Islet precursor cell (in vitro differentiated cells): ENCODE results near the gene UBE4A.

Experiments
- DNase-seq: peaks from one replicate; pipeline ENCODE4 v3.0.0-alpha.2; 2018

The UBE4A gene

GRCh38 chr11:118341815-118342489 lies 17.4 kb upstream of the UBE4A start:
- DNase-seq = no peak

- no peak for DNase-seq
Observed at GRCh38 chr11:118342503-118343161, 16.8 kb upstream of the UBE4A start, which contains the start of gene CD3D. Gene CD3D, minus strand, starts transcription at chr11:118342705. Its CDS starts 98 bp downstream, at chr11:118342607.

- no peak for DNase-seq
Observed at GRCh38 chr11:118343248-118343647, 16.2 kb upstream of the UBE4A start.

GRCh38 chr11:118343981-118344515 lies 15.4 kb upstream of the UBE4A start, which contains the start of gene CD3G:
Gene CD3G, plus strand, starts transcription at chr11:118344344. Its CDS starts 80 bp downstream, at chr11:118344424.
- no peak for DNase-seq

GRCh38 chr11:118349475-118349874 lies 9.9 kb upstream of the UBE4A start:
- no peak for DNase-seq

- DNase-seq = no peak
Observed at GRCh38 chr11:118353084-118353710, 6.2 kb upstream of the UBE4A start.

GRCh38 chr11:118358071-118358470 lies 1.3 kb upstream of the UBE4A start:
- DNase-seq = no peak

GRCh38 chr11:118364956-118365615 lies 5.7 kb downstream of the UBE4A start:
- DNase-seq = no peak

GRCh38 chr11:118366287-118366686 lies 6.9 kb downstream of the UBE4A start:
- no peak for DNase-seq

- no peak for DNase-seq
Observed at GRCh38 chr11:118370774-118371173, 11.4 kb downstream of the UBE4A start.

- no peak for DNase-seq
Observed at GRCh38 chr11:118373263-118373662, 13.9 kb downstream of the UBE4A start.

GRCh38 chr11:118373871-118374270 lies 14.5 kb downstream of the UBE4A start:
- no peak for DNase-seq

- DNase-seq = no peak
Observed at GRCh38 chr11:118374729-118375128, 15.3 kb downstream of the UBE4A start.

GRCh38 chr11:118375978-118376377 lies 16.6 kb downstream of the UBE4A start:
- no peak for DNase-seq

GRCh38 chr11:118379497-118379896 lies 20.1 kb downstream of the UBE4A start:
- no peak for DNase-seq

- DNase-seq = peak; percentile 56
Observed at GRCh38 chr11:118380571-118380970, 21.2 kb downstream of the UBE4A start.

GRCh38 chr11:118382954-118383353 lies 23.6 kb downstream of the UBE4A start:
- no peak for DNase-seq

- no peak for DNase-seq
Observed at GRCh38 chr11:118383657-118384056, 24.3 kb downstream of the UBE4A start.

- no peak for DNase-seq
Observed at GRCh38 chr11:118396097-118396501, 36.7 kb downstream of the UBE4A start.

GRCh38 chr11:118397448-118397847 lies 38.0 kb downstream of the UBE4A start:
- no peak for DNase-seq

GRCh38 chr11:118398791-118399559 lies 39.6 kb downstream of the UBE4A start:
- DNase-seq = no peak

GRCh38 chr11:118401151-118401879 lies 41.9 kb downstream of the UBE4A start, which contains the start of gene ATP5MG:
Gene ATP5MG, plus strand, starts transcription at chr11:118401606. Its CDS starts 60 bp downstream, at chr11:118401666.
- peak; percentile 90 for DNase-seq
